NCI-H510A treated with DMSO at 0.1 percent for 48 hours (cell line): Measurements from ENCODE around the gene PCSK4.
"Not testable (repeated sequence)": the region's sequence is repeated elsewhere in the genome, so short reads cannot be mapped to it uniquely, and the experiment has no call there.

ENCODE experiments used
- DNase-seq: peaks from one replicate; lab custom pipeline; 2025; lab: John Stamatoyannopoulos, UW

PCSK4 gene

GRCh38 chr19:1490311-1491113 is at the start of gene PCSK4:
PCSK4 (minus strand) TSS chr19:1490350; CDS start chr19:1490346, 4 bp downstream.
- peak; percentile 97 for DNase-seq

- DNase-seq, result not testable (repeated sequence)
These were observed 49.6 kb upstream of the PCSK4 start for GRCh38 chr19:1539749-1540148.

- no peak for DNase-seq
These were observed 48.8 kb upstream of the PCSK4 start for GRCh38 chr19:1538978-1539377.

- not testable (repeated sequence) for DNase-seq
These were observed 45.5 kb upstream of the PCSK4 start for GRCh38 chr19:1535699-1536098.

- no peak for DNase-seq
These were observed 44.8 kb upstream of the PCSK4 start for GRCh38 chr19:1534972-1535371.

GRCh38 chr19:1533510-1534150 is 43.5 kb upstream of the PCSK4 start:
- DNase-seq, result no peak

DNA sequence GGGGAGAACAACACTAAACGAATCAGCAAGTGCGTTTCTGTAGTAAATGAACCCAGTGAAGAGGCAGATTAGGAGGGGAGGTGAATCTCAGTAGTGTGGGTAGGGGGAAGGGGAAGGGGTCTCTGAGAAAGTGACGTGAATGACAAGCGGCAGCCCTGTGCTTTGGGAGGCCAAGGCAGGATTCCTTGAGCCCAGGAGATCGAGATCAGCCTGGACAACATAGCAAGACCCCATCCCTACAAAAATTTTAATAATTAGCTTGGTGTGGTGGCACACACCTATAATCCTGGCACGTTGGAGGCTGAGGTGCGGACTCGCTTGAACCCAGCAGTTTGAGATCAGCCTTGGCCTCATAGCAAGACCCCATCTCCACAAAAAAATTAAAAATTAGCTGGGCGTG is 41.9 kb upstream of the PCSK4 start:
- no peak for DNase-seq

DNA sequence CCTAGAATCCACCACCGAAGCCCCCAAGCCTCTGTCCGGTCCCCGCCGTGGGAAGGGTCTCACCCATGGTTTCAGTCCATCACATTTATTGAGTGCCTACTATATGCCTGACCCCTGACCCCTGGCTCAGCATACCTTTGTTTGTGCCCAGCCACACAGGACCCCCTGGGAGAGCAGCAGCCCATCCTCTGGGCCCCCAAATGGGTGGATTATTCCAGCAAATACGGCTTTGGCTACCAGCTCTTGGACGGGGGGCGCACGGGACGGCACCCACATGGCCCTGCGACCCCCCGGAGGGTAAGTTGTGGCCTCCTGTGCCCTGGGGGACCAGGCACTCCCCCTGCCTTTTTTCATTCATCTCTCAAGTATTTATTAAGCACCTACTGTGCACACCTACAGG is 41.4 kb upstream of the PCSK4 start:
- DNase-seq, result no peak

GRCh38 chr19:1530856-1531255 is 40.7 kb upstream of the PCSK4 start:
- not testable (repeated sequence) for DNase-seq

DNA sequence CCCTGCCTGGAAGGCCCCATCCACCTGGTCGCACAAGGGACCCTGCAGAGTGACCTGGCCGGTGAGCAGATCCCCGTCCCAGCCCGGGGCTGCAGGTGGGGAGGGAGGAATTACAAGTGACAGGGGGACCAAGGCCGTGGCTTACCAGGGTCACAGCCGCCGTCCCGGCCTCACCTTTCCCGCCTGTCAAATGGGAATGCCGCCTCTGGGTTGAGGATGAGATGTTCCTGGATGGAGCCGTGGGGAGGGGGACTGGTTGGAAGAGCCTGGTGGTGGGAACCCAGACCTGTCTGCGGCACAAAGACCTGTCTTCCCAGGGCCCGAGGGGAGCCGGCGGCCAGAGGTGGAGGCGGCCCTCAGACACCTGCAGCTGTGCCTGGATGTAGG is 39.3 kb upstream of the PCSK4 start:
- no peak for DNase-seq

- no peak for DNase-seq
These were observed 38.7 kb upstream of the PCSK4 start for GRCh38 chr19:1528596-1529429.

DNA sequence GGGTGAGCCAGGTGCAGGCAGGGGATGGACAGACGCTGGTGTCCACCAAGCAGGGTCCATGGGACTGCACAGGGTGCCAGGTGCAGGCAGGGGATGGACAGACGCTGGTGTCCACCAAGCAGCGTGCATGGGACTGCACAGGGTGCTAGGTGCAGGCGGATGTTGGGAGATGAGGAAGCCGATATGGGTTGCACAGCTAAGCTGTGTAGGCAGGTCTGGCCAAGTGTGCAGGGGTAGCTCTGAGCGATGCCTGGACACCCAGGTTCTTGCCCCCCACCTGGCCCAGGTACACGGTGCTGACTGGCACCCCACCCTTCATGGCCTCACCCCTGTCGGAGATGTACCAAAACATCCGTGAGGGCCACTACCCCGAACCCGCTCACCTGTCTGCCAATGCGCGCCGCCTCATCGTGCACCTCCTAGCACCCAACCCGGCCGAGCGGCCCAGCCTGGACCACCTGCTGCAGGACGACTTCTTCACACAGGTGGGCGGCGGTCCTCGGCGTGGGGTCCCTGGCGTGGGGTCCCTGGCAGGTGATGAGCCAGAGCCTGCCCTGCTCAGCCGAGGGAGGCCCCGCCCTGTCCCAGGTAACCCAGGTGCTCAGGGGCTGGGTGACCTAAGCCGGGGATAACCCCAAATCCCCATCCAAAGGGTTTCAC is 37.6 kb upstream of the PCSK4 start:
- no peak for DNase-seq

DNA sequence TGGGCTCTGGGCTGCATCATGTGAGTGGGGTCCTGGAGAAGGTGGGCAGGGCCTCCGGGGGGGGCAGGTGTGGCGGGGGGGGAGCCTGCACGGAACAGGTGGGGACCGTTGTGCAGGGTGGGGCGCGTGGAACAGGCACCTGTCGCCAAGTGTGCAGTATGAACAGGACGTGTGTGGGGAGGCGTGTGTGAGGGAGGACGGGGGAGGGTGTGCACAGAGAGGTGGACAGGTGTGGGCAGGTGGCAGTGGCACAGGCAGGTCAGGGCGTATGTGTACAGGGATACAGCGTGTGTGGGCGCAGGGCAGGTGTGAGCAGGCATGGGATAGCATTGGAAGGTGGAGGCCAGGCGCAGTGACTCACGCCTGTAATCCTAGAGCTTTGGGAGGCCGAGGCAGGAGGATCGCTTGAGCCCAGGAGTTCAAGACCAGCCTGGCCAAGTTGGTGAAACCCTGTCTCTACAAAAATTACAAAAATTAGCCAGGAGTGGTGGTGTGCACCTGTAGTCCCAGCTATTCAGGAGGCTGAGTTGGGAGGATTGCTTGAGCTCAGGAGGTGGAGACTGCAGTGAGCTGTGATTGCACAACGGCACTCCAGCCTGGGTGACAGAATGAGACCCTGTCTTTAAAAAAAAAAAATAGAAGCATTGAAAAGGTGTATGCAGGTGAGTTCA is 37.0 kb upstream of the PCSK4 start:
- DNase-seq, result no peak

GRCh38 chr19:1526066-1526778 is 36.1 kb upstream of the PCSK4 start:
- no peak for DNase-seq

DNA sequence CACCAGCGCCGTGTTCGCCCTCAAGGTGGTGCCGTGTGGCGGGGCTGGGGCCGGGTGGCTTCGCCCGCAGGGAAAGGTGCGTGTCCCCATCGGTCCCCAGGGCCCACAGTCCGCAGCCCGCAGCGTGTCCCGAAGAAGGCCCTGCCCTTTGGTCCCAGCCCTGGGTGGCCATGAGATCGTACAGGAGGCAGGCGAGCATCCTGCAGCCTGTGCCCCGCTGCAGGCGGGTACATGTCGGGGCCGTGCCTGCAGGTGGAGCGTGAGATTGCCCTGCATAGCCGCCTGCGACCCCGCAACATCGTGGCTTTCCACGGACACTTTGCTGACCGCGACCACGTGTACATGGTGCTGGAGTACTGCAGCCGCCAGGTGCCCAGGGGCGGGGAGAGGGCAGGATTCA is 35.2 kb upstream of the PCSK4 start:
- no peak for DNase-seq

- DNase-seq, result no peak
These were observed 34.8 kb upstream of the PCSK4 start for GRCh38 chr19:1524972-1525325.

- DNase-seq, result no peak
These were observed 34.3 kb upstream of the PCSK4 start for GRCh38 chr19:1524287-1524971.

DNA sequence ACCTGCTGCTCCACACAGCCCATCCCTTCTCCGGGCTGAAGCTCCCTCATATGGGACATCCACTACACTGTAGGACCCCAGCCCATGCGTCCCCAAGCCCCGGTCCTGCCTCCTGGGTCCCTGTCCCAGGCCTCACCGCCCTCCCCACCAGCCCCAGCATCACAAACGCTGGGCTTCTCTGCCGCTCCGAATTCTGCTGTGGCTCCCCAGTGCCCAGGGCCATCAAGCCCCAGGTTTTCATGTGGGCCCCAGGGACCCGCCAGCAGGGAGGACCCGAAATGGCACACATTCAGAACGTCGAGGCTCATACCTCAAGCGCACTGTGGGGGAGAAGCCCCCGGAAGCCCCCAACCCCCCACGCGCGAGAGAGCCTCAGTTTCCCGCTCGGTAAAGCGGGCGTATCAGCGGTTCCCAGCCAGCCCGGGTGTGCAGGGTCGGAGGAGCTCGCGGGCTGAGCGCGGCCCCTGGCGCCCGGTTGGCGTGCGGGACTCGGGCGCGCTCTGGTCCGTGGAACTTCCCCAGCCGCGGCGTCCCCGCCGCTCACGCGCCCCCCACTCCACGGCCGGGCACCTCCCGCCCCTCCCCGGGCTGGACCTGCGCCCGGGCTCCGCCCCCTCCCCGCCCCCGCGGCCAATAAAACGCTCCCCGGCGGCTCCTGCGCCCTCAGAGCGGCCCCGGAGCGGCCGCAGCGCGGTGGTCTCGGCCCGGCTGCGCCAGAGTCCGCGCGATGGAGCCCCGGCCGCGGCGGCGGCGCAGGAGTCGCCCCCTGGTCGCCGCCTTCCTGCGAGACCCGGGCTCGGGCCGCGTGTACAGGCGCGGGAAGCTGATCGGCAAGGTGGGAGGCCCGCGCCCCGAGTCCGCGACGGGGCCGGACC is 33.5 kb upstream of the PCSK4 start, which contains the start of gene PLK5:
PLK5 (plus strand) TSS at position 666 of the 875 bp plus-strand sequence. CDS start 2,920 bp downstream, outside the sequence.
- no peak for DNase-seq

GRCh38 chr19:1522838-1523237 is 32.7 kb upstream of the PCSK4 start:
- DNase-seq, result no peak
